H1 (cell line): ENCODE measurements around the gene E2F2. TPM values are rescaled to one million over a fixed set of nuclear protein-coding genes. Genes with fewer than 3 reads are reported as not detected.
A peak's percentile ranks its signal among the peaks of the same experiment; 100 is the strongest.

ENCODE experiments used
- CTCF ChIA-PET: fragments of 300-600 bp; sonication (Branson Sonifier 250); formaldehyde crosslinking; loops from one replicate; lab custom pipeline; 2021; ENCODE audit not compliant: partially characterized antibody; lab: Charles Lee
- POLR2A ChIA-PET: fragments of 300-600 bp; sonication (Branson Sonifier 250); formaldehyde crosslinking; loops from one replicate; lab custom pipeline; 2021; ENCODE audit warnings: inconsistent platforms; ENCODE audit not compliant: partially characterized antibody; lab: Charles Lee
- DNase-seq, 2 experiments: peaks; one replicate each; pipeline versions ENCODE4 v3.0.0 to v3.0.0-alpha.2; 2010 to 2022; ENCODE audit warnings: low spot score in 2 of 2, low read depth in 1 of 2, mixed read lengths in 1 of 2
- FAIRE-seq: peaks from 2 replicates; lab custom pipeline; 2011; peaks lifted over from hg19 to GRCh38; lab: Jason Lieb, UNC
- H2AFZ ChIP-seq: 2 replicates; pipeline ENCODE4 v1.8.1; 2012; ENCODE audit warnings: low read length, inconsistent platforms
- H2AK5ac ChIP-seq: 2 replicates; pipeline ENCODE4 v1.6.1; 2013; ENCODE audit warnings: low read depth, low read length
- H2BK120ac ChIP-seq: replicated peaks from 2 replicates; pipeline ENCODE3; 2013; ENCODE audit warnings: low read depth, low read length, inconsistent platforms
- H2BK12ac ChIP-seq: 2 replicates; pipeline ENCODE4 v1.6.1; 2013; ENCODE audit warnings: low read depth, low read length
- H2BK15ac ChIP-seq: 2 replicates; pipeline ENCODE4 v1.6.1; 2013; ENCODE audit warnings: low read length
- H2BK20ac ChIP-seq: 2 replicates; pipeline ENCODE4 v1.6.1; 2013; ENCODE audit warnings: low read length
- H2BK5ac ChIP-seq: 2 replicates; pipeline ENCODE4 v1.6.1; 2013; ENCODE audit warnings: low read depth, low read length
- H3K14ac ChIP-seq: 2 replicates; pipeline ENCODE4 v1.6.1; 2013; ENCODE audit warnings: inconsistent platforms; ENCODE audit not compliant: insufficient read length
- H3K18ac ChIP-seq: 2 replicates; pipeline ENCODE4 v1.6.1; 2013; ENCODE audit warnings: low read length; ENCODE audit errors: extremely low read depth
- H3K23ac ChIP-seq: 2 replicates; pipeline ENCODE4 v1.6.1; 2013; ENCODE audit warnings: inconsistent platforms; ENCODE audit not compliant: insufficient read length
- H3K23me2 ChIP-seq: 2 replicates; pipeline ENCODE4 v1.6.1; 2013; ENCODE audit warnings: low read depth, low read length
- H3K27ac ChIP-seq: 2 replicates; pipeline ENCODE4 v1.6.1; 2011; ENCODE audit warnings: low read depth, low read length, inconsistent platforms
- H3K27me3 ChIP-seq, 4 experiments: replicated peaks in 1 of 4; 1 replicate in 1 of 4; 2 replicates in 3 of 4; pipeline versions ENCODE4 v1.6.1 to v1.8.1; 2011 to 2013; ENCODE audit warnings: low read length in 3 of 4, mild to moderate bottlenecking in 3 of 4, inconsistent platforms in 2 of 4, mixed read lengths in 2 of 4, moderate library complexity in 1 of 4; ENCODE audit not compliant: control insufficient read depth in 3 of 4, insufficient read depth in 3 of 4; ENCODE audit errors: extremely low read depth in 1 of 4
- H3K36me3 ChIP-seq, 4 experiments: 2 replicates each; pipeline versions ENCODE4 v1.6.1 to v1.8.1; 2011 to 2013; ENCODE audit warnings: mild to moderate bottlenecking in 4 of 4, low read length in 3 of 4, moderate library complexity in 2 of 4, control low read depth in 1 of 4, inconsistent platforms in 1 of 4; ENCODE audit not compliant: insufficient read depth in 4 of 4, control insufficient read depth in 2 of 4
- H3K4ac ChIP-seq: replicated peaks from 2 replicates; pipeline ENCODE3; 2013; ENCODE audit warnings: low read length, low read depth, mixed read lengths, inconsistent platforms; ENCODE audit not compliant: insufficient read length
- H3K4me1 ChIP-seq, 4 experiments: replicated peaks in 1 of 4; 1 replicate in 1 of 4; 2 replicates in 3 of 4; pipeline versions ENCODE4 v1.6.1 to v1.8.1; 2011 to 2013; ENCODE audit warnings: low read length in 3 of 4, inconsistent platforms in 2 of 4, mixed read lengths in 1 of 4; ENCODE audit not compliant: insufficient read depth in 4 of 4, control insufficient read depth in 3 of 4
- H3K4me2 ChIP-seq, 2 experiments: 2 replicates each; pipeline versions ENCODE4 v1.6.1 to v1.8.1; 2011 to 2013; ENCODE audit warnings: low read depth in 2 of 2, low read length in 2 of 2, control low read depth in 1 of 2, inconsistent platforms in 1 of 2, mild to moderate bottlenecking in 1 of 2; ENCODE audit not compliant: insufficient read depth in 1 of 2
- H3K4me3 ChIP-seq, 4 experiments: fragments of 200-600, 300-600 bp in 1 of 4; sonication (generic), shearing (Covaris generic), sonication (Bioruptor Twin) in 1 of 4; 2 replicates each; pipeline versions ENCODE4 v1.5.1 to v1.8.1; 2011 to 2016; ENCODE audit warnings: low read length in 4 of 4, low read depth in 3 of 4, control low read depth in 2 of 4, inconsistent platforms in 2 of 4, mild to moderate bottlenecking in 2 of 4, mixed read lengths in 1 of 4, moderate library complexity in 1 of 4; ENCODE audit not compliant: insufficient read depth in 2 of 4; ENCODE audit errors: extremely low read depth in 1 of 4
- H3K56ac ChIP-seq: replicated peaks from 2 replicates; pipeline ENCODE3; 2013; ENCODE audit warnings: low read depth, mild to moderate bottlenecking, mixed read lengths, low read length, inconsistent platforms; ENCODE audit not compliant: insufficient read length
- H3K79me1 ChIP-seq: 2 replicates; pipeline ENCODE4 v1.6.1; 2013; ENCODE audit warnings: low read depth, low read length, control low read depth
- H3K79me2 ChIP-seq, 2 experiments: 2 replicates each; pipeline versions ENCODE4 v1.6.1 to v1.8.1; 2012 to 2013; ENCODE audit warnings: low read length in 2 of 2, mild to moderate bottlenecking in 2 of 2, inconsistent platforms in 1 of 2; ENCODE audit not compliant: insufficient read depth in 2 of 2, control insufficient read depth in 1 of 2
- H3K9ac ChIP-seq, 4 experiments: replicated peaks in 1 of 4; 1 replicate in 1 of 4; 2 replicates in 3 of 4; pipeline versions ENCODE4 v1.6.1 to v1.8.1; 2011 to 2013; ENCODE audit warnings: low read depth in 3 of 4, low read length in 3 of 4, control low read depth in 2 of 4, mild to moderate bottlenecking in 2 of 4, moderate library complexity in 2 of 4, inconsistent platforms in 1 of 4; ENCODE audit errors: extremely low read depth in 1 of 4
- H3K9me3 ChIP-seq, 2 experiments: 2 replicates each; pipeline versions ENCODE4 v1.6.1 to v1.8.1; 2012 to 2013; ENCODE audit warnings: mild to moderate bottlenecking in 2 of 2, moderate library complexity in 2 of 2, control low read depth in 1 of 2, inconsistent platforms in 1 of 2, low read depth in 1 of 2, low read length in 1 of 2, mixed read lengths in 1 of 2; ENCODE audit not compliant: insufficient read depth in 2 of 2
- H4K20me1 ChIP-seq, 2 experiments: replicated peaks in 1 of 2; 2 replicates each; pipeline versions ENCODE3 to v1.8.1; 2011 to 2013; ENCODE audit warnings: inconsistent platforms in 2 of 2, low read length in 2 of 2, mild to moderate bottlenecking in 1 of 2; ENCODE audit not compliant: insufficient read depth in 2 of 2, control insufficient read depth in 1 of 2
- H4K5ac ChIP-seq: 2 replicates; pipeline ENCODE4 v1.6.1; 2013; ENCODE audit warnings: low read length, low read depth, mixed read lengths, inconsistent platforms; ENCODE audit not compliant: insufficient read length
- H4K8ac ChIP-seq: 2 replicates; pipeline ENCODE4 v1.8.0; 2013; ENCODE audit warnings: mild to moderate bottlenecking, moderate library complexity, low read length, inconsistent platforms; ENCODE audit not compliant: insufficient read depth; ENCODE audit errors: extremely low read depth
- H4K91ac ChIP-seq: replicated peaks from 2 replicates; pipeline ENCODE3; 2013; ENCODE audit warnings: low read length, mixed read lengths, inconsistent platforms; ENCODE audit not compliant: insufficient read length
- NRF1 ChIP-seq: IDR thresholded peaks from 2 replicates; pipeline ENCODE4 v1.6.1; 2011; ENCODE audit warnings: mild to moderate bottlenecking, low read depth, low read length, improper control_type of control experiment
- POLR2AphosphoS5 ChIP-seq: IDR thresholded peaks from 2 replicates; pipeline ENCODE4 v1.6.1; 2011; ENCODE audit warnings: low read depth, low read length
- RNF2 ChIP-seq: fragments of 200-900, 300-1000 bp; sonication (generic); IDR thresholded peaks from 2 replicates; pipeline ENCODE4 v1.7.1; 2016; ENCODE audit warnings: borderline replicate concordance, low read depth, mild to moderate bottlenecking, antibody characterized with exemption, low read length; ENCODE audit not compliant: poor library complexity, severe bottlenecking; ENCODE audit errors: missing control alignments
- SP1 ChIP-seq: IDR thresholded peaks from 2 replicates; pipeline ENCODE4 v1.6.1; 2011; ENCODE audit warnings: low read depth, low read length
- SRF ChIP-seq: IDR thresholded peaks from 2 replicates; pipeline ENCODE4 v1.6.1; 2011; ENCODE audit warnings: mild to moderate bottlenecking, low read depth, low read length, moderate library complexity
- TCF12 ChIP-seq: IDR thresholded peaks from 2 replicates; pipeline ENCODE4 v1.6.1; 2011; ENCODE audit warnings: low read depth, mild to moderate bottlenecking, low read length
- WGBS, 2 experiments: shearing (Covaris generic) in 1 of 2; methylation state at CpG; one replicate each; pipeline versions ENCODE4 v1.1.6 to v1.1.7; 2013 to 2015; ENCODE audit warnings: low lambda C conversion rate in 2 of 2, mixed read lengths in 2 of 2, inconsistent platforms in 1 of 2, low coverage in 1 of 2, missing lambda C conversion rate in 1 of 2; ENCODE audit not compliant: insufficient replicate concordance in 2 of 2, insufficient coverage in 1 of 2, insufficient read length in 1 of 2; ENCODE audit errors: extremely low coverage in 1 of 2, missing lambda C conversion rate in 1 of 2; 5-methylcytosine and 5-hydroxymethylcytosine counted together
- polyA plus RNA-seq, 7 experiments: library from polyadenylated mRNA; depleted of rRNA in 3 of 7; stranded (reverse) in 5 of 7; unstranded in 2 of 7; fragments of >200 nt in 5 of 7; fragments of 200-250 nt in 2 of 7; gene quantifications; 1 replicate in 5 of 7; 2 replicates in 1 of 7; 4 replicates in 1 of 7; pipeline versions ENCODE4 v1.2.1 to v1.2.3, GENCODE V29; 2011 to 2013; ENCODE audit warnings: missing spikeins in 2 of 7, mixed read lengths in 2 of 7
- total RNA-seq: library from RNA; stranded (reverse); fragmentation: NEBNext Ultra II Directional; extraction: Animal tissue kit (Norgen Biotek cat#: 25700); gene quantifications from 2 replicates; pipeline ENCODE4 v1.2.1, GENCODE V29; 2021
- TF ChIP-seq, protein P1 (sequence below): IDR thresholded peaks from 2 replicates; pipeline ENCODE4 v1.6.1; 2011; ENCODE audit warnings: low read length, improper control_type of control experiment
- TF ChIP-seq, protein P2 (sequence below), 3 experiments: IDR thresholded peaks; 1 replicate in 2 of 3; 2 replicates in 1 of 3; pipeline versions ENCODE4 v1.5.1 to v1.6.1; 2011; ENCODE audit warnings: low read length in 3 of 3, mild to moderate bottlenecking in 3 of 3, inconsistent platforms in 2 of 3, low read depth in 1 of 3, moderate library complexity in 1 of 3; ENCODE audit not compliant: insufficient read depth in 1 of 3; ENCODE audit errors: control extremely low read depth in 1 of 3

The E2F2 gene
- total and polyA plus RNA-seq, 2 of the 8 experiments (the other 6 are each of a cell fraction or from before 2014, with no cell fraction given), result 1.8 to 7.0 TPM

DNA sequence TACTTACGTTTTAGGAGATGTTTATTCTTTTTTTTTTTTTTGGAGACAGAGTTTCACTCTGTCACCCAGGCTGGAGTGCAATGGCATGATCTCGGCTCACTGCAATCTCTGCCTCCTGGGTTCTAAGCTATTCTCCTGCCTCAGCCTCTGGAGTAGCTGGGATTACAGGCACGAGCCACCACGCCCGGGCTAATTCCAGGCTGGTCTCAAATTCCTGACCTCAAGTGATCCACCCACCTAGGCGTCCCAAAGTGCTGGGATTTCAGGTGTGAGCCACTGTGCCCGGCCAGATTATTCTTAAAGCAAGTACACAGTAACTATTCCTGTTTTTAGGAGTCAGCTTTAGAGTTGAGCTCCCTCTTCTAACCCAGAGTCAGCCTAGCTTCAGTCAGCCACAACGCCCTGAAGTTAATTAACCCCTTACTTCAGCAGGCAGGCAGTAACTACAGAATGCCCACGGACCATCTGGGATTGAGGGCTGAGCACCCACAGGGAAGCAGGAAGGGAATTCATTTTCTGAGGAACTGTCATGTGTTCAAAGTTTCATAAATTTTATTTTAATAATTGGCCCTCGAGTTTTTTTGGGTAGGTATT, 33.6 kb upstream of the E2F2 start:
- H3K79me2 ChIP-seq, result no peaks in the 10 kb centered on the region; a peak in 1 of 4 replicates
- H3K27me3 ChIP-seq, result peaks cover 0 to 4% (median 0%) of the 10 kb centered on the region in 4 experiments; a peak in 4 of 7 replicates
- ChIA-PET CTCF (interaction anchor here (0.7 to 12.3 kb wide), 11 partner anchors 9 to 101 kb away, joined by 3 to 143 read pairs (median 4); no protein-coding TSS in a partner anchor), POLR2A (interaction anchor here (0.8 to 20.4 kb wide), 7 partner anchors 8 to 74 kb away, joined by 3 to 547 read pairs (median 6); partner anchors contain the start of gene ID3)
- no peak overlapping the region for H4K5ac ChIP-seq
- no peak overlapping the region; the same call in 1 of the 2 replicates for H2AK5ac ChIP-seq
- H3K4me2 ChIP-seq, result no peak overlapping the region
- TF ChIP-seq, protein P1, sequence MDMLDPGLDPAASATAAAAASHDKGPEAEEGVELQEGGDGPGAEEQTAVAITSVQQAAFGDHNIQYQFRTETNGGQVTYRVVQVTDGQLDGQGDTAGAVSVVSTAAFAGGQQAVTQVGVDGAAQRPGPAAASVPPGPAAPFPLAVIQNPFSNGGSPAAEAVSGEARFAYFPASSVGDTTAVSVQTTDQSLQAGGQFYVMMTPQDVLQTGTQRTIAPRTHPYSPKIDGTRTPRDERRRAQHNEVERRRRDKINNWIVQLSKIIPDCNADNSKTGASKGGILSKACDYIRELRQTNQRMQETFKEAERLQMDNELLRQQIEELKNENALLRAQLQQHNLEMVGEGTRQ, result no peak
- TF ChIP-seq, protein P2, sequence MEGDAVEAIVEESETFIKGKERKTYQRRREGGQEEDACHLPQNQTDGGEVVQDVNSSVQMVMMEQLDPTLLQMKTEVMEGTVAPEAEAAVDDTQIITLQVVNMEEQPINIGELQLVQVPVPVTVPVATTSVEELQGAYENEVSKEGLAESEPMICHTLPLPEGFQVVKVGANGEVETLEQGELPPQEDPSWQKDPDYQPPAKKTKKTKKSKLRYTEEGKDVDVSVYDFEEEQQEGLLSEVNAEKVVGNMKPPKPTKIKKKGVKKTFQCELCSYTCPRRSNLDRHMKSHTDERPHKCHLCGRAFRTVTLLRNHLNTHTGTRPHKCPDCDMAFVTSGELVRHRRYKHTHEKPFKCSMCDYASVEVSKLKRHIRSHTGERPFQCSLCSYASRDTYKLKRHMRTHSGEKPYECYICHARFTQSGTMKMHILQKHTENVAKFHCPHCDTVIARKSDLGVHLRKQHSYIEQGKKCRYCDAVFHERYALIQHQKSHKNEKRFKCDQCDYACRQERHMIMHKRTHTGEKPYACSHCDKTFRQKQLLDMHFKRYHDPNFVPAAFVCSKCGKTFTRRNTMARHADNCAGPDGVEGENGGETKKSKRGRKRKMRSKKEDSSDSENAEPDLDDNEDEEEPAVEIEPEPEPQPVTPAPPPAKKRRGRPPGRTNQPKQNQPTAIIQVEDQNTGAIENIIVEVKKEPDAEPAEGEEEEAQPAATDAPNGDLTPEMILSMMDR (IDR thresholded peaks at IDR 0.05; ENCODE audit: control extremely low read depth in 1 of 3, insufficient read depth in 1 of 3, low read depth in 1 of 3, low read length in 3 of 3), result no peak
- TF ChIP-seq SP1, result no peak
- TF ChIP-seq NRF1, result no peak
- TF ChIP-seq TCF12, result no peak
- no peak for TF ChIP-seq RNF2
- no peak for TF ChIP-seq POLR2AphosphoS5
- no peak for TF ChIP-seq SRF
- H4K8ac ChIP-seq, result no peak overlapping the region
- H3K4ac ChIP-seq, result no peak overlapping the region
- H3K23me2 ChIP-seq, result peaks cover 8% of the 10 kb centered on the region
- H4K20me1 ChIP-seq, result no peaks in the 10 kb centered on the region
- no peaks in the 10 kb centered on the region for H3K9me3 ChIP-seq
- H3K79me1 ChIP-seq, result 0 out of 2 replicates have a peak, but pooled peaks cover 2% of the 10 kb centered on the region
- H2BK15ac ChIP-seq, result no peak overlapping the region
- no peak overlapping the region for H2AFZ ChIP-seq
- no peak overlapping the region for H2BK120ac ChIP-seq
- FAIRE-seq, result no peak
- H3K56ac ChIP-seq, result no peak overlapping the region
- H3K18ac ChIP-seq, result no peak overlapping the region
- H3K27ac ChIP-seq, result no peak overlapping the region
- H3K4me1 ChIP-seq, result peaks cover 16 to 36% (median 20%) of the 10 kb centered on the region in 4 experiments
- no peak for DNase-seq
- H3K23ac ChIP-seq, result no peak overlapping the region
- 0 out of 2 replicates have a peak overlapping the region, but pooled peaks have one; percentile 15 for H2BK20ac ChIP-seq
- peak overlapping the region; percentile 50 for H4K91ac ChIP-seq
- 73% methylated on average over 10 of the region's 10 CpGs; no CpG with 5 or more reads in 1 of the 2 experiments for WGBS, 2 experiments
- H3K36me3 ChIP-seq, result no peaks in the 10 kb centered on the region
- peak overlapping the region; percentile 90 for H2BK12ac ChIP-seq
- no peak overlapping the region for H3K14ac ChIP-seq
- no peak overlapping the region for H3K9ac ChIP-seq
- no peak overlapping the region for H2BK5ac ChIP-seq
- H3K4me3 ChIP-seq, result no peak overlapping the region
